ENCODE measurements around the gene R3HDM2.
"Not testable (repeated sequence)": the region's sequence is repeated elsewhere in the genome, so short reads cannot be mapped to it uniquely, and the experiment has no call there.

R3HDM2 gene

GRCh38 chr12:57370696-57371095 lies 60.1 kb downstream of the R3HDM2 start:
- DNase-seq = no peak

DNA sequence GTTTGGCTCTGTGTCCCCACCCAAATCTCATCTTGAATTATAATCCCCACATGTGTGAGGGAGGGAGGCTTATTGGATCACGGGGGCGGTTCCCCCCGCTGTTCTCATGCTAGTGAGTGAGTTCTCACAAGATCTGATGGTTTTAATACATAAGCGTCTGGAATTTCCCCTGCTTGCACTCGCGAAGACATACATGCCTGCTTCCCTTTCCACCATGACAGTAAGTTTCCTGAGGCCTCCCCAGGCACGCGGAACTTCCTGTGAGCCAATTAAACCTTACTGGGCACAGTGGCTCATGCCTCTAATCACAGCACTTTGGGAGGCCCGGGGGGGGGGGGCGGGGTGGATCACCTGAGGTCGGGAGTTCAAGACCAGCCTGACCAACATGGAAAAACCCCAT lies 60.8 kb downstream of the R3HDM2 start:
- DNase-seq = no peak

GRCh38 chr12:57369202-57369601 lies 61.6 kb downstream of the R3HDM2 start:
- no peak for DNase-seq

DNA sequence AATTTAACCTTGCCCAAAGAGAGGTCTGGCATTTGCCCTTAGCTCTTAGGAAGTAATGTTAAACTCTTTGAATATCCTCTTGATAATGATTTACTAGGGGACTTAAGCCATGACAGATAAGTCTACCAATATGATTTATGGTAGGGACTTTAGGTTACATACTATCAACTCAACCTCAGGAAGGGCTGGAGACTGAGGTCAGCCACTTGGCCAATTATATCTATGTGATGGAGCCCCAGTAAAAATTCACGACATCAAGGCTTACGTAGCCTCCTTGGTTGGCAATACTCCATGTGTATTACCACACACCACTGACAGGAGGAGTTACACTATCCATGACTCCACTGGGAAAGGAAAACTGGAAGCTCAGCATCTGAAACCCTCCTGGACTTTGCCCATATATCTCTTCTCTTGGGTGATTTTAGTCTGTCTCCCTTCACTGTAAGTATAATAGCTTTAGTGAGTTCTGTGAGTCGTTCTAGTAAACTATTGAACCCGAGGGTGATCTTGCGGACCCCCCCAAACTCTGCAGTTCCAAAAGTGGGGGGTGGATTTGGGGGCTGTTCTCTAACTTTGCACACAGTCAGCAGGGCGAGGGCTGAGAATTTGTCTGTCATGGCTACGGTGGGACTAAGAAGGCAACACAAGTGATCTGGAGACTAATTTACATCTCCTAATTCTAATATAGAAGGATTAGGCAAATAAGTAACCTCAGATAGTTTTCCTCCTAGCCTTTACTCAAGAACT lies 62.3 kb downstream of the R3HDM2 start:
- DNase-seq = no peak

DNA sequence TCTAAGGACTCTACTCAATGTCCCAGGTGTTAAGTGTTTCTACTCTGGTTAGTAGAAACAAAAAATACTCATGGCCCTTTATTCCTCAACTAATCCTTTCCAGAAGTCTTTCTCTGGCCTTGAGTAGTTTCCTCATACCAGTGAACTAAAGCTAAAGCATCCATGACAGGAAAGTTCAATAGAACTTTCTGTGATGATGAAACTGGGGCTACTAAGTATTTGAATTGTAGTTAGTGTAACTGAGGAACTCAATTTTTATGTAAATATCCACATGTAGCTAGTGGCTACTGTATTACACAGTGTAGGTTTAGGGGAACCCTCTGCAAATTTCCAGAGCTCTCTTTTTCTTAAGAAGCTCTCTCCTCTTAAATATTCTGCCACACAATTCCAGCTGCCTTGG lies 63.7 kb downstream of the R3HDM2 start:
- DNase-seq = no peak

GRCh38 chr12:57366315-57366714 lies 64.5 kb downstream of the R3HDM2 start:
- DNase-seq = no peak

DNA sequence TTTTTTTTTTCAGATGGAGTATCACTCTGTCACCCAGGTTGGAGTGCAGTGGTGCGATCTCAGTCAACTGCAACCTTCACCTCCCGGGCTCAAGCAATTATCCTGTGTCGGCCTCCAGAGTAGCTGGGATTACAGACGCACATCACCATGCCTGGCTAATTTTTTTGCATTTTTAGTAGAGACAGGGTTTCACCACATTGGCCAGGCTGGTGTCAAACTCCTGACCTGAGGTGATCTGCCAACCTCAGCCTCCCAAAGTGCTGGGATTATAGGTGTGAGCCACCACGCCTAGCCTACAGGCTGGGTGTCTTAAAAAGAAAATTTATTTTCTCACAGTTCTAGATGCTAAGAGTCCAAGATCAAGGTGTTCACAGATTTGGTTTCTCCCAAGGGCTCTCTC lies 66.7 kb downstream of the R3HDM2 start:
- DNase-seq = not testable (repeated sequence)

DNA sequence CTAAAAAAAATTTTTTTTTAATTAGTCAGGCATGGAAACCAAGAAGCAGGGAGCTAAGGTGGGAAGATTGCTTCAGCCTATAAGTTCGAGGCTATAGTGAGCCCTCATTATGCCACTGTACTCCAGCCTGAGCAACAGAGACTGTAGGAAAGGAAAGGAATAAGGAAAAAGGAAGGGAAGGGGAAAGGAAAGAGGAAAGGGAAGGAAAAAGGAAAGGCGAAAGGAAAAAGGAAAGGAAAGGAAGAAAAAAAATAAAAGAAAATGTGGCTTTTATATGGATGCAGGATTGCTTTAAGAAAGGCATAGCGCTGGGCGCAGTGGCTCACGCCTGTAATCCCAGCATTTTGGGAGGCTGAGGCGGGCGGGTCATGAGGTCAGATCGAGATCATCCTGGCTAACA lies 70.4 kb downstream of the R3HDM2 start:
- DNase-seq = no peak

DNA sequence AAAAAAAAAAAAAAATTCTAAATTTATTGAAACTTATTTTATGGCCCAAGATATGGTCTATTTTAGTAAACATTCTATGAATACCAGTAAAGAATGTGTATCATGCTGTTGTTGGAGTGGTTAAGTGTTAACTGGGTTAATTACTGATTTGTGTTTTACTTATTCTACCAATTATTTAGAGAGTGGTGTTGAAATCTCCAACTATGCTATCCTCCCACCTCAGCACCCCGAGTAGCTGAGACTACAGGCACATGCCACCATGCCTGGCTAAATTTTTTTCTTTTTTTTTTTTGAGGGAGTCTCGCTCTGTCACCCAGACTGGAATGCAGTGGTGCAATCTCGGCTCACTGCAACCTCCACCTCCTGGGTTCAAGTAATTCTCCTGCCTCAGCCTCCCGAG lies 72.2 kb downstream of the R3HDM2 start:
- no peak for DNase-seq

DNA sequence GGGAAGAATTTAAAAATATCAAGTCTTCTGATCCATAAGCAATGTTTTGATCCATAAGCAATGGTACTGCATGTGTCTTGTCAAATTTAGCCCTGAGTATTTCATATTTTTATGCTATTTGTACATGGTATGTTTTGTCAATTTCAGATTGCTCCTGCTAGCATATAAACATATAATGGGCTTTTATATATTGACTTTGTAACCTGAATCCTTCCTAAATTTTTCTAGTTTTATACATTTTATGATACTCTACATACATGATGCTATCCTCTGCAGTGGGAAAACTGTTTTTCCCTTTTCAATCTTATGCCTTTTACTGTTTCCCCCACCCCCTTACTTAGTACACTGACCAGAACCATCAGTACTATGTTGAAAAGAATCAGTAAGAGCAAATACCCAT lies 75.1 kb downstream of the R3HDM2 start:
- DNase-seq = no peak

DNA sequence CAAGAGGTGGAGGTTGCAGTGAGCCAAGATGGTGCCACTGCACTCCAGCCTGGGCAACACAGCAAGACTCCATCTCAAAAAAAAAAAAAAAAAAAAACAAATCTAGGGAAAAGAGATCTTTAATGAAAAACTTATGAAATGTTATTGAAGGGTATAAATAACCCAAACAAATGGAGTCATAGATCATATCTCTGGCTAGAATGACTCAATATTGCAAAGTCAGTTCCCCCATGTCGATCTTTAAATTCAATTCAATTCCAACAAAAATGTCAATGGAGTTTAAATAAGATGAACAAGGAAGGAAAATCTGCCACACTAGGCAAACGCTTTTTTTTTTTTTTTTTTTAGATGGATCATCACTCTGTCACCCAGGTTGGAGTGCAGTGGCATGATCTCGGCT lies 78.7 kb downstream of the R3HDM2 start:
- no peak for DNase-seq

DNA sequence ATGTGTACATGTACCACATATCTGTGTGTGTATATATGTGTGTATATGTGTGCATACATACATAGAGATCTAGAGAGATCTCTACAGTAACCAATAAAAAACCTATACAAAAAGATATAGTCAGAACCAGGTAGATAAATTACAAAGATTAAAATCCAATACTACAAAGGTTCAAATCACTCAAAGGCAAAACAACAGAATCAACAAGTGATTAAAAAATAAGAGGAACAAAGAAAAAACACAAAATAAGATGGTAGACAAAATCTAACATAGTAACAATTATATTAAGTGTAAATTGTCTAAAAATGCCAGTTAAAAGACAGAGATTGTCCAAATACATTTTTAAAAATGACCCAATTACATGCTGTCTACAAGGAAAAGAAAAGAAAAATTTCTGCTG lies 83.6 kb downstream of the R3HDM2 start:
- DNase-seq = no peak

- DNase-seq = peak; percentile 11
These were observed 87.0 kb downstream of the R3HDM2 start for GRCh38 chr12:57343703-57344378.

DNA sequence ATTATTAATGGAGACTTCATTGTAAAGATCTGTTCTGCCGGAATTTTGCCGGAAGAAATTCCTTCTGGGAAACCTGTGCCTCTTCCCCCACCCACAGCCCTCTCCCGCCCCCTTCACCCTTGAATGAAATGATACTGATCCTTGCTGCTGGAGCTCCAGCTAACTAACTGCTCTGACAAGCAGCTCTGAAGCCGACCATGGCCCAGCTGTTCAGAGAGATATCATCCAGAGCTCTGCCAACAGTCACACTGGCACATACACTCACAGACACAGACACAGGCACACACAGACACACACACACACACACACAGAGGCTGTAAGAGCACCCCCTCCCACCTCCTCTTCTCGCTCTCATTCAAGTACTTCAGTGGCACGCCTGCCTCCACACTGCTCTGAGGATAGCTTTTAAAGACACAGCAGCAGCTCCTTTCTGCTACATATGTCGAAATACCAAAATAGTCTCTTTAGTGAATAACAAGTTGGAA lies 88.6 kb downstream of the R3HDM2 start:
- DNase-seq = no peak

DNA sequence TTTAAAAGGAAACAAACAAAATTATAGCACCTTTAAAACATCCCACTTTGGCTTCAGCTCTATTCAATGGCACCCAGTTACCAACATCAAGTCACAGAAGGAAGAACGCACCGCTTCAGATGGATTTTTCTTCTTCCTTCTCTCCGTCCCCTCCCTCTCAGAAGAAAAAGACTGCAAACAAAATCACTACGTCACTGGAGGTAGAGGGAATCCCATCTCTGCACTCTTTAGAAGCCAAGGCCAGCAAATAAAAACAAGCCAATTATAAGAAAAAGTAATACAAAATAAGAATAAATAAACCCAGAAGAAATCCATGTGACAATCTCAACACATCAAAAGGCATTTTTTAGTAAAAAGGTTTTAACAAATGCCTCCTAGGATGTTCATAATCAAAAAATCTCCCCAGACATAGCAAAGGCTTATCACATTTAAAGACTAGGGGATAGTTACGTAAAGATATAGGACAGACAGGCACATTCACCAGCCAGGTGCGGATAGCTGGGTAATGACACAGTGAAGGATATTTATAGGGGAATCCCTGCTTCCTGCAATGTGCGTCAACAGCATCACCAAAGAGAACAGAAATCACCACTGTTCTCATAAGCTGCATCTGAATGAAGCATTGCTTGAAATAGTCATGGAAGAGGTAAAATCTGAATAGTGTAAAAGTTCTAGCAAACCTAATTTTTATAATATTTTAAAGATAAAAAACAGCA lies 89.4 kb downstream of the R3HDM2 start:
- no peak for DNase-seq

DNA sequence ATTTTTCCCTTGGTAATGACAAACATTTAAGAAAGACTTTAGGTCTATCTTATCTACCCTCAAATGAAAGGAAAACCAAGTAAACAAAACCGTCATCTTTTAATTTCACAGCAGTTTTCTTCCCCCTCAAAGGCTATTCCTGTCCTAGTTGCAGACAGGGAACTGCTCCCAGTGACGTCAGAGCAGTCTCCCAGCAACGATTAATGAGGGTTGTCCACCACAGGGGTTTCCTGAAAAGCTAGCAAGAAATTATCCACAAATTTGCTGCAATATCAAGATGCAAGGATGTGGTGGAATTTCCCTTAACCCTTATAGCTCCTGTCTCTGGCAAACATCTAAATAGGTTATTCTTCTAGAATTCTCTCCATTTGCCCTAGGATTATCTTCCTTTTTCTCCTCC lies 90.7 kb downstream of the R3HDM2 start:
- no peak for DNase-seq

GRCh38 chr12:57336299-57336698 lies 94.5 kb downstream of the R3HDM2 start:
- not testable (repeated sequence) for DNase-seq

- no peak for DNase-seq
These were observed 96.6 kb downstream of the R3HDM2 start for GRCh38 chr12:57334219-57334618.

DNA sequence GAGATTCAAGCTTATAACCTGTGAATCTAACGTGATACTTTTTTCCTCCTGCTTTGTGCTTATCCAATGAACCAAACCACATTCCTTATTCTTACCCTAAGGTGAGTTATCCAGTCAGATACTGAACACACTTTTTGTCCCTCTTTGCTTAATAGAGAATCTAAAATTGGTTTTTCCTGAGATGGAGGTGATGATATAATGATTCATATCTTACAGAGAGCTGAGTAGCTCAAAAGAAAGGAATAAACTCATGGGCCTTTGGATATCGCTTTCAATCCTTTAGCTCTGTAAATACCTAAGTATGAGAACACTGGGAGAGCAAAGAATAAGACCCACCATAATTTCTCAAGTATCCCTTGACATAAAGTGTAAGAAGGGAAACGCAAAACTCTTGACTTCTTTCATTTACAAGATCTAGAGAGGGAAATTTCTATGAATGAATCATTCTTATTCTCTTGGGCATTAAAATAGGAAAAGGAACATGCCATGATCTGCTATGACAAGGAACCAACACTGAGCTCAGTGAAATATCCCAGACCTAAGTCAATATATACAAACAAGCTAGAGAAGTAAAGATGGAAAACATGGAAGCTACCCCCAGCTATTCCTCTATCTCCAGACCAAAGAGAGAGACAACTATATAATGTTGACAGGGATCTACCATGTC lies 98.1 kb downstream of the R3HDM2 start:
- no peak for DNase-seq

GRCh38 chr12:57330992-57331391 lies 99.9 kb downstream of the R3HDM2 start:
- no peak for DNase-seq

DNA sequence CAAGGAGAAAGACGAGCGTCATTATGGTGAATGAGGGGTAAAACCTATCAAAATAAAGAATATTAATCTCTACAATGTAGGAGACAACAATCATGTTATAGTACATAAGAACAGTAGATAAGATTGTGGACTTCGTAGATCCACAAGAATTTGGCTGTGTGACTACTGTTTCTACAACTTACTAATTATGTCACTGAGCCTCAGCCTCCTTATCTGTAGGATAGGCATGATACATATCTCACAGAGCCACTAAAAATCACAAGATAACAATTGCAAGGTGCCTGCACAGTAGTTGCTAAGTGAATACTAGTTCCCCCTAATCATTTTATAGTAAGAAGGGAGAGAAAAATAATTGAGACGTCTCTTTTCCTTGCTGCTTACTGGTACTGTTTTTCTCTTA lies 101.6 kb downstream of the R3HDM2 start:
- no peak for DNase-seq

DNA sequence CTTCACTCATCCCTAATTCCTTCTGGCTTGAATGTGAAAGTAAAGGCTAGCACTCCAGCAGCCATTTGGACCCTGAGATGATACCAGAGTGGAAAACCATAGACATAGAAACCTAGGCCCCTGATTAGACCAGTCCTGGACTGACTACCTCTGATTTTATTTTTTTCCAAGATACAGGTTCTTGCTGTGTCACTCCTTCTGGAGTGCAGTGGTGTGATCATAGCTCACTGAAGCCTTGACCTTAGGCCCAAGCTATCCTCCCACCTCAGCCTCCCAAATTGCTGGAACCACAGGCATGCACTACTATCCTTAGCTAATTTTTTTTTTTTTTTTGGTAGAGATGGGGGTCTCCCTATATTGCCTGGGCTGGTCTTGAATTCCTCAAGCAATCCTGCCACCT lies 105.4 kb downstream of the R3HDM2 start:
- DNase-seq = no peak

DNA sequence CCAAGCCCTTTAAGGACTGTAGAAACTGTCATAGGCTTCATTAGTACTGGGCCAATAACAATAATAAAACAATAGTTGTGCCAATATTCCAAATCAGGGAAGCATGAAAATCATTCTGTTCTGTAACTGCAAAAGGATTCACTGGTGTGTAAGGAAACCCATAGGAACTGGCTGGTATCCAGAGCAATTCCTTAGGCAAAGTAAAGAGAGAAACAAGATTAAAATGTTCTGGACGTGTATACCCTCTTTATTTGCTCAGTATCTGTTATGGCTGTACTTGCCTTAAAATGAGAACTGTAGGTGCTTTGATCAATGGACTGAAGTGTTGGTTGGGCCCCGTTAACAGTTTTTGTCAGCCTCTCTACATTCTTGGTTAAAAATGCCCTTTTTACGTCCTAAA lies 107.4 kb downstream of the R3HDM2 start:
- no peak for DNase-seq
